IMR-90 (cell line): ENCODE results near the gene FADS1. TPM values are rescaled to one million over a fixed set of nuclear protein-coding genes. Genes with fewer than 3 reads are reported as not detected.

Source experiments
- ATAC-seq: fragments of 200-7000 bp; cut with Tn5 transposase; 2 replicates; pipeline ENCODE4 v1.9.1; 2020; ENCODE audit warnings: low read depth, mild to moderate bottlenecking, moderate library complexity
- BruUV-seq: library from RNA; stranded (reverse); fragments of 400-500 nt; replicated peaks from 2 replicates; lab custom pipeline; 2021; lab: Mats Ljungman, UMichigan
- CTCF ChIA-PET: fragments of 300-600 bp; formaldehyde crosslinking; extraction: SDS; loops from one replicate; lab custom pipeline; 2021; ENCODE audit warnings: antibody characterized with exemption; lab: Yijun Ruan, JAX
- POLR2A ChIA-PET: fragments of 300-600 bp; sonication (Branson Sonifier 250); formaldehyde crosslinking; loops from one replicate; lab custom pipeline; 2022; ENCODE audit warnings: antibody characterized with exemption; ENCODE audit not compliant: unreplicated experiment; lab: Charles Lee
- DNase-seq: peaks from one replicate; pipeline ENCODE4 v3.0.0; 2013
- H2AFZ ChIP-seq: replicated peaks from 2 replicates; pipeline ENCODE3; 2013; ENCODE audit warnings: low read length, mild to moderate bottlenecking; ENCODE audit not compliant: poor library complexity
- H2AK5ac ChIP-seq: 2 replicates; pipeline ENCODE4 v1.6.1; 2013; ENCODE audit warnings: low read depth, low read length, inconsistent platforms
- H2AK9ac ChIP-seq: replicated peaks from 2 replicates; pipeline ENCODE3; 2013; ENCODE audit warnings: mild to moderate bottlenecking, low read depth, low read length, moderate library complexity; ENCODE audit not compliant: poor library complexity
- H2BK120ac ChIP-seq: 2 replicates; pipeline ENCODE4 v1.6.1; 2013; ENCODE audit warnings: low read depth, low read length, inconsistent platforms
- H2BK15ac ChIP-seq: 3 replicates; pipeline ENCODE4 v1.6.1; 2013; ENCODE audit warnings: low read depth, low read length, inconsistent platforms
- H2BK20ac ChIP-seq: 2 replicates; pipeline ENCODE4 v1.6.1; 2013; ENCODE audit warnings: low read depth, mild to moderate bottlenecking, inconsistent platforms, low read length, moderate library complexity
- H2BK5ac ChIP-seq: 2 replicates; pipeline ENCODE4 v1.6.1; 2013; ENCODE audit warnings: mild to moderate bottlenecking, low read depth, low read length, inconsistent platforms; ENCODE audit not compliant: poor library complexity, severe bottlenecking
- H3K14ac ChIP-seq: replicated peaks from 2 replicates; pipeline ENCODE4 v1.6.1; 2013; ENCODE audit warnings: low read depth, low read length, inconsistent platforms
- H3K18ac ChIP-seq: 2 replicates; pipeline ENCODE4 v1.6.1; 2013; ENCODE audit warnings: low read depth, low read length, control low read depth
- H3K23ac ChIP-seq: 2 replicates; pipeline ENCODE4 v1.6.1; 2013; ENCODE audit warnings: low read depth, low read length, inconsistent platforms
- H3K27ac ChIP-seq: 2 replicates; pipeline ENCODE4 v1.5.1; 2013; ENCODE audit warnings: mild to moderate bottlenecking, control low read depth, low read length; ENCODE audit not compliant: insufficient read depth
- H3K27me3 ChIP-seq: 2 replicates; pipeline ENCODE4 v1.6.1; 2013; ENCODE audit warnings: low read length; ENCODE audit not compliant: control insufficient read depth, insufficient read depth
- H3K36me3 ChIP-seq: 2 replicates; pipeline ENCODE4 v1.6.1; 2013; ENCODE audit warnings: low read length, mixed read lengths; ENCODE audit not compliant: control insufficient read depth, insufficient read depth
- H3K4ac ChIP-seq: 2 replicates; pipeline ENCODE4 v1.6.1; 2013; ENCODE audit warnings: low read depth, low read length, inconsistent platforms
- H3K4me1 ChIP-seq: 2 replicates; pipeline ENCODE4 v1.6.1; 2013; ENCODE audit warnings: low read length, mixed read lengths; ENCODE audit not compliant: control insufficient read depth, insufficient read depth
- H3K4me2 ChIP-seq: 2 replicates; pipeline ENCODE4 v1.6.1; 2013; ENCODE audit warnings: low read depth, mild to moderate bottlenecking, control low read depth, low read length, moderate library complexity
- H3K4me3 ChIP-seq: 2 replicates; pipeline ENCODE4 v1.5.1; 2013; ENCODE audit warnings: low read depth, mild to moderate bottlenecking, control low read depth, low read length, moderate library complexity; ENCODE audit not compliant: insufficient read depth
- H3K56ac ChIP-seq: 2 replicates; pipeline ENCODE4 v1.6.1; 2013; ENCODE audit warnings: low read length, inconsistent platforms; ENCODE audit not compliant: insufficient read depth; ENCODE audit errors: extremely low read depth
- H3K79me1 ChIP-seq, 2 experiments: 2 replicates each; pipeline ENCODE4 v1.6.1; 2013; ENCODE audit warnings: low read length in 2 of 2, inconsistent platforms in 1 of 2, low read depth in 1 of 2
- H3K9ac ChIP-seq: 2 replicates; pipeline ENCODE4 v1.6.1; 2013; ENCODE audit warnings: low read depth, low read length, control low read depth
- H3K9me1 ChIP-seq: 2 replicates; pipeline ENCODE4 v1.6.1; 2013; ENCODE audit warnings: low read length, inconsistent platforms; ENCODE audit not compliant: insufficient read depth
- H3K9me3 ChIP-seq: 2 replicates; pipeline ENCODE4 v1.6.1; 2013; ENCODE audit warnings: low read length; ENCODE audit not compliant: control insufficient read depth, insufficient read depth
- H4K20me1 ChIP-seq: 2 replicates; pipeline ENCODE4 v1.6.1; 2013; ENCODE audit warnings: low read length, inconsistent platforms; ENCODE audit not compliant: insufficient read depth
- H4K5ac ChIP-seq: 2 replicates; pipeline ENCODE4 v1.6.1; 2013; ENCODE audit warnings: mild to moderate bottlenecking, low read depth, low read length, control low read depth
- H4K8ac ChIP-seq, 2 experiments: 2 replicates each; pipeline ENCODE4 v1.6.1; 2013; ENCODE audit warnings: low read depth in 2 of 2, low read length in 2 of 2, control low read depth in 1 of 2, inconsistent platforms in 1 of 2
- H4K91ac ChIP-seq: 2 replicates; pipeline ENCODE4 v1.6.1; 2013; ENCODE audit warnings: low read depth, low read length, inconsistent platforms; ENCODE audit not compliant: insufficient read depth
- BHLHE40 ChIP-seq: fragments of 150-350 bp; IDR thresholded peaks from 2 replicates; pipeline ENCODE4 v1.6.1; 2016; ENCODE audit warnings: mild to moderate bottlenecking, low read depth, low read length
- CEBPB ChIP-seq: IDR thresholded peaks from 2 replicates; pipeline ENCODE4 v1.6.1; 2012; ENCODE audit warnings: low read depth, low read length, improper control_type of control experiment
- CHD1 ChIP-seq: IDR thresholded peaks from 2 replicates; pipeline ENCODE4 v1.6.1; 2012; ENCODE audit warnings: low read depth, low read length, improper control_type of control experiment
- FOS ChIP-seq: fragments of 150-350 bp; IDR thresholded peaks from 2 replicates; pipeline ENCODE4 v1.6.1; 2016; ENCODE audit warnings: low read depth, low read length
- MAZ ChIP-seq: IDR thresholded peaks from 2 replicates; pipeline ENCODE4 v1.6.1; 2012; ENCODE audit warnings: low read depth, mild to moderate bottlenecking, low read length, improper control_type of control experiment, moderate library complexity, borderline replicate concordance
- MXI1 ChIP-seq: IDR thresholded peaks from 2 replicates; pipeline ENCODE4 v1.6.1; 2012; ENCODE audit warnings: low read depth, mild to moderate bottlenecking, low read length, moderate library complexity, borderline replicate concordance
- NFE2L2 ChIP-seq: fragments of 150-350 bp; IDR thresholded peaks from 2 replicates; pipeline ENCODE4 v1.6.1; 2016; ENCODE audit warnings: low read depth, mild to moderate bottlenecking, low read length
- POLR2A ChIP-seq: IDR thresholded peaks from 2 replicates; pipeline ENCODE4 v1.6.1; 2012; ENCODE audit warnings: mild to moderate bottlenecking, low read depth, low read length
- RAD21 ChIP-seq: IDR thresholded peaks from 2 replicates; pipeline ENCODE4 v1.6.1; 2012; ENCODE audit warnings: low read length, improper control_type of control experiment
- RCOR1 ChIP-seq: IDR thresholded peaks from 2 replicates; pipeline ENCODE4 v1.6.1; 2012; ENCODE audit warnings: mild to moderate bottlenecking, low read length, improper control_type of control experiment; ENCODE audit not compliant: insufficient replicate concordance
- RFX5 ChIP-seq: IDR thresholded peaks from 2 replicates; pipeline ENCODE4 v1.8.0; 2012; ENCODE audit warnings: low read depth, mild to moderate bottlenecking, low read length, moderate library complexity
- SMC3 ChIP-seq: fragments of 150-350 bp; IDR thresholded peaks from 2 replicates; pipeline ENCODE4 v1.6.1; 2016; ENCODE audit warnings: low read depth, mild to moderate bottlenecking, antibody characterized with exemption, low read length, moderate library complexity
- WGBS, 2 experiments: methylation state at CpG; one replicate each; pipeline versions ENCODE4 v1.1.5 to v1.1.7; 2013; ENCODE audit warnings: missing lambda C conversion rate in 2 of 2; ENCODE audit not compliant: insufficient read length in 1 of 2; ENCODE audit errors: extremely low coverage in 2 of 2; 5-methylcytosine and 5-hydroxymethylcytosine counted together
- dilution Hi-C: fragments of 300-500 bp; cut with HindIII; formaldehyde crosslinking; loops from one replicate; pipeline ENCODE4 v1.14.3; 2018; ENCODE audit warnings: low sequenced_read_pairs; ENCODE audit not compliant: unreplicated experiment
- in situ Hi-C: fragments of 300-500 bp; cut with MboI; formaldehyde crosslinking; loops from 3 replicates; pipeline ENCODE4 v1.14.3; 2019; ENCODE audit warnings: low sequenced_read_pairs, inconsistent platforms, mixed read lengths
- intact Hi-C: fragments of 100-400 bp; cut with micrococcal nuclease; formaldehyde crosslinking; loops from 2 replicates; pipeline ENCODE4 v1.10.0; 2022
- polyA plus RNA-seq, 3 experiments: library from polyadenylated mRNA; depleted of rRNA; stranded (reverse); fragments of >200 nt; gene quantifications; 2 replicates each; pipeline ENCODE4 v1.2.3, GENCODE V29; 2012; ENCODE audit warnings: low replicate concordance in 1 of 3
- total RNA-seq: library from RNA; depleted of rRNA; stranded (reverse); fragments of >200 nt; gene quantifications from 2 replicates; pipeline ENCODE4 v1.2.3, GENCODE V29; 2012
- TF ChIP-seq, protein P1 (sequence below): fragments of 150-350 bp; IDR thresholded peaks from 2 replicates; pipeline ENCODE4 v1.6.1; 2016; ENCODE audit warnings: low read depth, mild to moderate bottlenecking, low read length, moderate library complexity, borderline replicate concordance
- TF ChIP-seq, protein P2 (sequence below): fragments of 150-350 bp; IDR thresholded peaks from 2 replicates; pipeline ENCODE4 v1.6.1; 2017; ENCODE audit warnings: mild to moderate bottlenecking, antibody characterized with exemption, low read length, low read depth
- TF ChIP-seq, protein P3 (sequence below): conservative IDR thresholded peaks from 2 replicates; pipeline ENCODE4 v1.5.1; 2012; ENCODE audit warnings: mild to moderate bottlenecking, low read depth, low read length, improper control_type of control experiment

Gene FADS1
- total and polyA plus RNA-seq, 2 of the 4 experiments (the other 2 are of a cell fraction): 16.3 to 18.4 TPM

DNA sequence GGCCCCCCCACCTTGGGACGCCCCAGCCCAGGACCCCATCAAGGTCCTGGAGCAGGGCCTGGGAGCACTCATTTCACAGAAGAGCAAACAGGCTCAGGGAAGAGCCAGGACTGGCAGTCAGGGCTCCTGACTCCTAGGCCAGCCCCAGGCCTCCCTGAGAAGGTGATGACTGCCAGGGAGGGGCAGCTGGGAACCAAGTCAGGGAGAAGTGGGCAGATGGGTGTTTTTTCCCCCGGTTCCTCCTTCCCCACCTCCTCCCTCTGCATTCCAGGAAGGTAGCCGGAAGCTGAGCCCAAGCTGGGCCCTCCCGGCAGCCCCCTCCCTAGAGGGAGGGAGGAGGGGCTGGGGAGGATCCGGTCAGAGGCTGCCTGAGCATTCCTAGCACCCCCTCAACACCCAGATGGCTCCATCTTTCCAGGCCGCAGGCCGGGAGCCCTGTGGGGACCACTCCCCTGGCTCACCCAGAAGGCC lies 44.8 kb downstream of the FADS1 start:
- Histone ChIP-seq H3K27ac (no peak overlapping the region), H4K5ac (no peak overlapping the region), H2BK20ac (no peak overlapping the region), H3K9me3 (no peaks in the 10 kb centered on the region), H3K9me1 (no peaks in the 10 kb centered on the region), H2AK5ac (no peak overlapping the region), H3K4me1 (peaks cover 10% of the 10 kb centered on the region), H2AK9ac (no peak overlapping the region), H3K4me2 (no peak overlapping the region), H3K4ac (no peak overlapping the region), H4K20me1 (no peaks in the 10 kb centered on the region), H3K9ac (no peak overlapping the region), H3K14ac (no peak overlapping the region), H2BK15ac (no peak overlapping the region), H2AFZ (peak overlapping the region; percentile 14), H4K91ac (no peak overlapping the region), H3K18ac (no peak overlapping the region), H2BK5ac (no peak overlapping the region), H3K56ac (no peak overlapping the region), H3K79me1 (no peaks in the 10 kb centered on the region; a peak in 1 of 4 replicates), H4K8ac (no peak overlapping the region), H3K4me3 (no peak overlapping the region), H3K23ac (no peak overlapping the region), H3K27me3 (no peaks in the 10 kb centered on the region), H2BK120ac (no peak overlapping the region), H3K36me3 (no peaks in the 10 kb centered on the region)
- CTCF ChIA-PET: no interaction called here
- DNase-seq (no peak), ATAC-seq (no peak)
- intact Hi-C loops: no loop called here
- dilution Hi-C loops: no loop called here
- no CpG with 5 or more reads among the region's 7 CpGs for WGBS, 2 experiments
- in situ Hi-C loops: no loop called here
- BruUV-seq: no TSS peak
- no peak for TF ChIP-seq FOS
- TF ChIP-seq BHLHE40: no peak
- TF ChIP-seq, protein P1, sequence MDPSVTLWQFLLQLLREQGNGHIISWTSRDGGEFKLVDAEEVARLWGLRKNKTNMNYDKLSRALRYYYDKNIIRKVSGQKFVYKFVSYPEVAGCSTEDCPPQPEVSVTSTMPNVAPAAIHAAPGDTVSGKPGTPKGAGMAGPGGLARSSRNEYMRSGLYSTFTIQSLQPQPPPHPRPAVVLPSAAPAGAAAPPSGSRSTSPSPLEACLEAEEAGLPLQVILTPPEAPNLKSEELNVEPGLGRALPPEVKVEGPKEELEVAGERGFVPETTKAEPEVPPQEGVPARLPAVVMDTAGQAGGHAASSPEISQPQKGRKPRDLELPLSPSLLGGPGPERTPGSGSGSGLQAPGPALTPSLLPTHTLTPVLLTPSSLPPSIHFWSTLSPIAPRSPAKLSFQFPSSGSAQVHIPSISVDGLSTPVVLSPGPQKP: no peak
- TF ChIP-seq SMC3: no peak
- TF ChIP-seq, protein P2, sequence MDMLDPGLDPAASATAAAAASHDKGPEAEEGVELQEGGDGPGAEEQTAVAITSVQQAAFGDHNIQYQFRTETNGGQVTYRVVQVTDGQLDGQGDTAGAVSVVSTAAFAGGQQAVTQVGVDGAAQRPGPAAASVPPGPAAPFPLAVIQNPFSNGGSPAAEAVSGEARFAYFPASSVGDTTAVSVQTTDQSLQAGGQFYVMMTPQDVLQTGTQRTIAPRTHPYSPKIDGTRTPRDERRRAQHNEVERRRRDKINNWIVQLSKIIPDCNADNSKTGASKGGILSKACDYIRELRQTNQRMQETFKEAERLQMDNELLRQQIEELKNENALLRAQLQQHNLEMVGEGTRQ: no peak
- no peak for TF ChIP-seq CHD1
- TF ChIP-seq MXI1: no peak
- TF ChIP-seq RAD21: no peak
- TF ChIP-seq MAZ: no peak
- no peak for TF ChIP-seq NFE2L2
- TF ChIP-seq POLR2A: no peak
- no peak for TF ChIP-seq RCOR1
- no peak for TF ChIP-seq RFX5
- TF ChIP-seq, protein P3, sequence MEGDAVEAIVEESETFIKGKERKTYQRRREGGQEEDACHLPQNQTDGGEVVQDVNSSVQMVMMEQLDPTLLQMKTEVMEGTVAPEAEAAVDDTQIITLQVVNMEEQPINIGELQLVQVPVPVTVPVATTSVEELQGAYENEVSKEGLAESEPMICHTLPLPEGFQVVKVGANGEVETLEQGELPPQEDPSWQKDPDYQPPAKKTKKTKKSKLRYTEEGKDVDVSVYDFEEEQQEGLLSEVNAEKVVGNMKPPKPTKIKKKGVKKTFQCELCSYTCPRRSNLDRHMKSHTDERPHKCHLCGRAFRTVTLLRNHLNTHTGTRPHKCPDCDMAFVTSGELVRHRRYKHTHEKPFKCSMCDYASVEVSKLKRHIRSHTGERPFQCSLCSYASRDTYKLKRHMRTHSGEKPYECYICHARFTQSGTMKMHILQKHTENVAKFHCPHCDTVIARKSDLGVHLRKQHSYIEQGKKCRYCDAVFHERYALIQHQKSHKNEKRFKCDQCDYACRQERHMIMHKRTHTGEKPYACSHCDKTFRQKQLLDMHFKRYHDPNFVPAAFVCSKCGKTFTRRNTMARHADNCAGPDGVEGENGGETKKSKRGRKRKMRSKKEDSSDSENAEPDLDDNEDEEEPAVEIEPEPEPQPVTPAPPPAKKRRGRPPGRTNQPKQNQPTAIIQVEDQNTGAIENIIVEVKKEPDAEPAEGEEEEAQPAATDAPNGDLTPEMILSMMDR: no peak
- no peak for TF ChIP-seq CEBPB
- POLR2A ChIA-PET: no interaction called here
